PC-3 (cell line): Measurements from ENCODE around the gene TNRC6C. TPM values are rescaled to one million over a fixed set of nuclear protein-coding genes. Genes with fewer than 3 reads are reported as not detected.

ENCODE experiments used
- ATAC-seq: fragments of 200-7000 bp; cut with Tn5 transposase; 2 replicates; pipeline ENCODE4 v1.9.1; 2020; ENCODE audit warnings: mild to moderate bottlenecking, moderate library complexity
- BruUV-seq: library from RNA; stranded (reverse); fragments of 400-500 nt; replicated peaks from 2 replicates; lab custom pipeline; 2021; lab: Mats Ljungman, UMichigan
- CTCF ChIA-PET: fragments of 300-600 bp; sonication (Branson Sonifier 250); formaldehyde crosslinking; loops from one replicate; lab custom pipeline; 2022; ENCODE audit warnings: antibody characterized with exemption; lab: Charles Lee
- POLR2A ChIA-PET: fragments of 300-600 bp; sonication (Branson Sonifier 250); formaldehyde crosslinking; loops from one replicate; lab custom pipeline; 2022; ENCODE audit warnings: antibody characterized with exemption; ENCODE audit not compliant: unreplicated experiment; lab: Charles Lee
- DNase-seq: peaks from one replicate; pipeline ENCODE4 v3.0.0-alpha.2; 2015
- H2AFZ ChIP-seq: fragments of 300-600 bp; sonication (generic); 2 replicates; pipeline ENCODE4 v1.6.0; 2016; ENCODE audit warnings: antibody characterized with exemption, low read length
- H3F3A ChIP-seq: fragments of 300-600 bp; sonication (generic); one replicate; pipeline ENCODE4 v1.6.0; 2017; ENCODE audit warnings: antibody characterized with exemption, low read length, control low read depth, mild to moderate bottlenecking; ENCODE audit not compliant: unreplicated experiment
- H3K27ac ChIP-seq: fragments of 300-600 bp; sonication (generic); 2 replicates; pipeline ENCODE4 v1.5.1; 2016; ENCODE audit warnings: mild to moderate bottlenecking, low read length
- H3K27me3 ChIP-seq: fragments of 300-600 bp; sonication (generic); 2 replicates; pipeline ENCODE4 v1.6.1; 2016; ENCODE audit warnings: low read length, mixed read lengths
- H3K36me3 ChIP-seq: fragments of 300-600 bp; sonication (generic); 2 replicates; pipeline ENCODE4 v1.6.1; 2016; ENCODE audit warnings: low read depth, mixed run types, low read length, mixed read lengths
- H3K4me1 ChIP-seq: fragments of 300-600 bp; sonication (generic); 2 replicates; pipeline ENCODE4 v1.5.1; 2016; ENCODE audit warnings: low read length; ENCODE audit not compliant: insufficient read depth
- H3K4me2 ChIP-seq: fragments of 300-600 bp; sonication (generic); 2 replicates; pipeline ENCODE4 v1.6.0; 2016; ENCODE audit warnings: low read length
- H3K4me3 ChIP-seq: fragments of 300-600 bp; sonication (generic); 2 replicates; pipeline ENCODE4 v1.5.1; 2016; ENCODE audit warnings: mild to moderate bottlenecking, low read length, mixed read lengths
- H3K79me2 ChIP-seq: fragments of 300-600 bp; sonication (generic); 2 replicates; pipeline ENCODE4 v1.6.1; 2017; ENCODE audit warnings: low read length, mixed read lengths
- H3K9ac ChIP-seq: fragments of 300-600 bp; sonication (generic); 2 replicates; pipeline ENCODE4 v1.6.0; 2016; ENCODE audit warnings: mild to moderate bottlenecking, low read length
- H3K9me2 ChIP-seq: fragments of 300-600 bp; sonication (generic); replicated peaks from 2 replicates; pipeline ENCODE4 v1.6.1; 2016; ENCODE audit warnings: mixed run types, low read length, mixed read lengths
- H3K9me3 ChIP-seq: fragments of 300-600 bp; sonication (generic); 2 replicates; pipeline ENCODE4 v1.6.1; 2016; ENCODE audit warnings: low read length, mixed read lengths
- H4K20me1 ChIP-seq: fragments of 300-600 bp; sonication (generic); 2 replicates; pipeline ENCODE4 v1.6.1; 2016; ENCODE audit warnings: low read length, mixed read lengths
- EZH2 ChIP-seq: fragments of 300-600 bp; sonication (generic); IDR thresholded peaks from one replicate; pipeline ENCODE4 v1.6.1; 2017; ENCODE audit warnings: antibody characterized with exemption, mild to moderate bottlenecking, low read length; ENCODE audit not compliant: unreplicated experiment
- EZH2phosphoT487 ChIP-seq: fragments of 300-600 bp; sonication (generic); IDR thresholded peaks from 2 replicates; pipeline ENCODE4 v1.6.1; 2018; ENCODE audit warnings: mild to moderate bottlenecking, antibody characterized with exemption, low read length, borderline replicate concordance
- intact Hi-C: fragments of 100-400 bp; cut with micrococcal nuclease; formaldehyde crosslinking; loops from 2 replicates; pipeline ENCODE4 v1.9.0; 2023
- total RNA-seq: library from RNA; depleted of rRNA; stranded (reverse); fragments of >200 nt; gene quantifications from 2 replicates; pipeline ENCODE4 v1.2.3, GENCODE V29; 2014
- TF ChIP-seq, protein P1 (sequence below): fragments of 300-600 bp; sonication (generic); conservative IDR thresholded peaks from 2 replicates; pipeline ENCODE4 v1.5.1; 2017; ENCODE audit warnings: antibody characterized with exemption, low read depth, mild to moderate bottlenecking, low read length

Gene TNRC6C
- total RNA-seq, 1 experiment from 2014 or later: 5.3 TPM

DNA sequence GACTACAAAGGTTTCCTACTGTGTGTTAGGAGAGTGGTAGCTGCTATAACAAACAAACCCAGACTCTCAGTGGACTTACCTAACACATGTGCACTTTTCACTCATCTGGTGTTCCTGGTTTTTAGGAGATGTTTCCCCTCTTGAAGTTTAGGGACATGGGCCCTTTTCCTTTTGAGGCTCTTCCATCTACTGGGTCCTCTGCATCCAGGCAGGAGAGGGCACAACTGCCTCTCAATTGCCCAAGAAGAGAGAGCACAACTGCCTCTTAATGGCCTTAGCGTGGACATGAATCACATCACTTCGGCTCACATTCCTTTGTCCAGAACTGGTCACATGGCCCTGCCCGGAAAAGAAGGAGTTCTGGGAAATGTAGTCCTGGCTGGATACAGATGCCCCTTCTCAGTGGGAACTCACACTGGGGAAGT is 9.8 kb upstream of the TNRC6C start:
- POLR2A ChIA-PET: no interaction called here
- no peaks in the 10 kb centered on the region for H4K20me1 ChIP-seq
- 0 out of 2 replicates have a peak overlapping the region, but pooled peaks have one; percentile 47 for H2AFZ ChIP-seq
- no peaks in the 10 kb centered on the region for H3K36me3 ChIP-seq
- H3K4me3 ChIP-seq: no peak overlapping the region
- no peak overlapping the region for H3K4me2 ChIP-seq
- intact Hi-C loops: no loop called here
- H3K9me3 ChIP-seq: no peaks in the 10 kb centered on the region
- CTCF ChIA-PET: no interaction called here
- BruUV-seq: no TSS peak
- TF ChIP-seq, protein P1, sequence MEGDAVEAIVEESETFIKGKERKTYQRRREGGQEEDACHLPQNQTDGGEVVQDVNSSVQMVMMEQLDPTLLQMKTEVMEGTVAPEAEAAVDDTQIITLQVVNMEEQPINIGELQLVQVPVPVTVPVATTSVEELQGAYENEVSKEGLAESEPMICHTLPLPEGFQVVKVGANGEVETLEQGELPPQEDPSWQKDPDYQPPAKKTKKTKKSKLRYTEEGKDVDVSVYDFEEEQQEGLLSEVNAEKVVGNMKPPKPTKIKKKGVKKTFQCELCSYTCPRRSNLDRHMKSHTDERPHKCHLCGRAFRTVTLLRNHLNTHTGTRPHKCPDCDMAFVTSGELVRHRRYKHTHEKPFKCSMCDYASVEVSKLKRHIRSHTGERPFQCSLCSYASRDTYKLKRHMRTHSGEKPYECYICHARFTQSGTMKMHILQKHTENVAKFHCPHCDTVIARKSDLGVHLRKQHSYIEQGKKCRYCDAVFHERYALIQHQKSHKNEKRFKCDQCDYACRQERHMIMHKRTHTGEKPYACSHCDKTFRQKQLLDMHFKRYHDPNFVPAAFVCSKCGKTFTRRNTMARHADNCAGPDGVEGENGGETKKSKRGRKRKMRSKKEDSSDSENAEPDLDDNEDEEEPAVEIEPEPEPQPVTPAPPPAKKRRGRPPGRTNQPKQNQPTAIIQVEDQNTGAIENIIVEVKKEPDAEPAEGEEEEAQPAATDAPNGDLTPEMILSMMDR: no peak
- TF ChIP-seq EZH2phosphoT487 (no peak), EZH2 (no peak)
- no peaks in the 10 kb centered on the region for H3F3A ChIP-seq
- no peak overlapping the region for H3K27ac ChIP-seq
- peaks cover 5% of the 10 kb centered on the region; the same call in 1 of the 2 replicates for H3K4me1 ChIP-seq
- ATAC-seq (peak; percentile 66), DNase-seq (peak; percentile 48)
- no peaks in the 10 kb centered on the region for H3K9me2 ChIP-seq
- H3K9ac ChIP-seq: no peak overlapping the region
- H3K79me2 ChIP-seq: no peaks in the 10 kb centered on the region
- peaks cover 71% of the 10 kb centered on the region for H3K27me3 ChIP-seq

DNA sequence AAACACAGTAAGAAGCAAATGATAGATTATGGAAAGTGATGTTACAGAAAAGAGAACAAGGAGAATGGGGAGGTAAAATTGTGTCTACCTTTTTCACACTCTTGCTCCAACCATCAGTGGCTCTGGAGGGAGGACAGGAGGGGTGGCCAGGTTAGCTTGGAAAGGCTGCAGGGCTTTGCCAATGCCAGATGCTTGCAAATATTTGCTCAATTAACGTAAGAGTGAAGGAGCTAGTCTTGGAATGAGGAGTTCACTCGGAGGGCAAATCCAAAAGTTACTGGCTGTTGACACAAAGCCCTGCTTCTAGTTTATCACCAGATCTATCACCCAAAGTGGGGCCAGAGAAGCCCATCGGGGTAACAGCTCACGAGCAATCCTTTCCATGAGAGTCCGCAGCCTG is 7.4 kb upstream of the TNRC6C start:
- Histone ChIP-seq H3K79me2 (no peaks in the 10 kb centered on the region), H3K4me1 (peaks cover 5% of the 10 kb centered on the region; the same call in 1 of the 2 replicates), H3K27ac (no peak overlapping the region), H3K27me3 (peaks cover 77% of the 10 kb centered on the region), H3F3A (no peaks in the 10 kb centered on the region), H2AFZ (no peak overlapping the region), H3K4me3 (no peak overlapping the region), H3K4me2 (no peak overlapping the region), H3K9me3 (no peaks in the 10 kb centered on the region), H3K9ac (no peak overlapping the region), H3K9me2 (no peaks in the 10 kb centered on the region), H4K20me1 (no peaks in the 10 kb centered on the region), H3K36me3 (no peaks in the 10 kb centered on the region)
- DNase-seq: no peak
- CTCF ChIA-PET: interaction anchor here (0.6 kb wide), 1 partner anchor 140 kb away, joined by 13 read pairs; no protein-coding TSS in a partner anchor
- intact Hi-C loops: no loop called here
- no TSS peak for BruUV-seq
- no peak for ATAC-seq
- POLR2A ChIA-PET: no interaction called here
- no peak for TF ChIP-seq EZH2
- TF ChIP-seq EZH2phosphoT487: no peak
- TF ChIP-seq, protein P1: no peak

DNA sequence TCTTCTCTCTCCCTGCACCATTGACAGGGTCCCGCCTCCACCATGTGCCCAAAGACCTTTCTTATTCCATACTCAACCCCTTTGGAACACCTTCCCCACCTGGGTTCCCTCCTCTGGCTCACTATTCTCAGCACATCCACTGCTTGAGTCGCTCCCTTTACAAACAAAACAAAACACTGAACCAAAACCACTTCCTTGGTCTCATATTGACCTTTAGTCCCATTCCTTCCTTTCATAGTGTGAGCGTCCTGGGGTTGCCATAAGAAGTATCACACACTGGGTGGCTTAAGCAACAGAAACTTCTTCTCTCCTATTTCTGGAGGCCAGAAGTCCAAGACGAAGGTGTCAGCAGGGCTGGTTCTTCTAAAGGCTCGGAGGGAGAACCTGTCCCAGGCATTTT is 6.1 kb upstream of the TNRC6C start:
- no peak overlapping the region for H2AFZ ChIP-seq
- H3K36me3 ChIP-seq: no peaks in the 10 kb centered on the region
- intact Hi-C loops: no loop called here
- CTCF ChIA-PET: no interaction called here
- H3K9me2 ChIP-seq: no peaks in the 10 kb centered on the region
- POLR2A ChIA-PET: no interaction called here
- DNase-seq (no peak), ATAC-seq (peak; percentile 53)
- H3K9ac ChIP-seq: no peak overlapping the region
- H3K4me3 ChIP-seq: no peak overlapping the region
- no peaks in the 10 kb centered on the region for H4K20me1 ChIP-seq
- H3K79me2 ChIP-seq: no peaks in the 10 kb centered on the region
- no peak overlapping the region for H3K4me2 ChIP-seq
- peaks cover 84% of the 10 kb centered on the region for H3K27me3 ChIP-seq
- TF ChIP-seq EZH2 (no peak), EZH2phosphoT487 (no peak)
- TF ChIP-seq, protein P1: no peak
- H3K4me1 ChIP-seq: peaks cover 5% of the 10 kb centered on the region; the same call in 1 of the 2 replicates
- H3F3A ChIP-seq: no peaks in the 10 kb centered on the region
- no TSS peak for BruUV-seq
- no peaks in the 10 kb centered on the region for H3K9me3 ChIP-seq
- H3K27ac ChIP-seq: no peak overlapping the region
